ENCODE results near the gene XIRP1.
A peak's percentile ranks its signal among the peaks of the same experiment; 100 is the strongest.

Gene XIRP1

GRCh38 chr3:39191773-39192172 lies 622 bp downstream of the XIRP1 start:
- ATAC-seq (no peak), DNase-seq (no peak)
- H3K4me3 Mint-ChIP-seq: peak overlapping the region in 1 of 2 donors; percentile 2
- H3K27me3 Mint-ChIP-seq: no peaks in the 10 kb centered on the region
- H3K9me3 Mint-ChIP-seq: peaks cover 0 to 6% of the 10 kb centered on the region in 2 donors
- H3K27ac Mint-ChIP-seq: peak overlapping the region; percentile 63 to 87
- H3K4me1 Mint-ChIP-seq: peaks cover 42% of the 10 kb centered on the region

- ATAC-seq (no peak), DNase-seq (no peak)
- H3K9me3 Mint-ChIP-seq: peaks cover 0 to 6% of the 10 kb centered on the region in 2 donors
- no peaks in the 10 kb centered on the region for H3K27me3 Mint-ChIP-seq
- no peak overlapping the region for H3K4me3 Mint-ChIP-seq
- peaks cover 42% of the 10 kb centered on the region for H3K4me1 Mint-ChIP-seq
- no peak overlapping the region for H3K27ac Mint-ChIP-seq
Observed at GRCh38 chr3:39191111-39191510, 1.3 kb downstream of the XIRP1 start.

GRCh38 chr3:39190281-39191025 lies 1.9 kb downstream of the XIRP1 start:
- Mint-ChIP-seq H3K9me3 (peaks cover 0 to 6% of the 10 kb centered on the region in 2 donors), H3K4me1 (peaks cover 42% of the 10 kb centered on the region), H3K4me3 (no peak overlapping the region), H3K27ac (peak overlapping the region in 1 of 2 donors; percentile 59), H3K27me3 (no peaks in the 10 kb centered on the region)
- ATAC-seq: no peak
- no peak for DNase-seq

DNA sequence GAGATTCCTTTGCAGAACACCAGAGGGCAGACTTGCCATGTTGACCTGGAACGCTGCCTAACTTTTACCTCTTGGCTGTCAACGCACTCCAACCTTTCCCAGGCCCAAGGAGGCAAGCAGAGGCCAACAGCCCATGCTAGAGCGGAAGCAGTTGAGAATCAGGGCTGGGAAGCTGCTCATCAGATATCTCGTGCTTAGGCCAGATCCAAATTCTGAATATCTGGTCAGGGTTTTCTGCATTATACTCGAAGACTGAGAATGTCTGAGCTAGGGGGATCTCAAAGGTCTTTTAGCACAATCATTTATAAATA lies 2.5 kb downstream of the XIRP1 start:
- Mint-ChIP-seq H3K4me1 (peaks cover 42% of the 10 kb centered on the region), H3K27ac (no peak overlapping the region), H3K27me3 (no peaks in the 10 kb centered on the region), H3K9me3 (peaks cover 0 to 6% of the 10 kb centered on the region in 2 donors), H3K4me3 (no peak overlapping the region)
- ATAC-seq (no peak), DNase-seq (peak; percentile 45 to 47)

DNA sequence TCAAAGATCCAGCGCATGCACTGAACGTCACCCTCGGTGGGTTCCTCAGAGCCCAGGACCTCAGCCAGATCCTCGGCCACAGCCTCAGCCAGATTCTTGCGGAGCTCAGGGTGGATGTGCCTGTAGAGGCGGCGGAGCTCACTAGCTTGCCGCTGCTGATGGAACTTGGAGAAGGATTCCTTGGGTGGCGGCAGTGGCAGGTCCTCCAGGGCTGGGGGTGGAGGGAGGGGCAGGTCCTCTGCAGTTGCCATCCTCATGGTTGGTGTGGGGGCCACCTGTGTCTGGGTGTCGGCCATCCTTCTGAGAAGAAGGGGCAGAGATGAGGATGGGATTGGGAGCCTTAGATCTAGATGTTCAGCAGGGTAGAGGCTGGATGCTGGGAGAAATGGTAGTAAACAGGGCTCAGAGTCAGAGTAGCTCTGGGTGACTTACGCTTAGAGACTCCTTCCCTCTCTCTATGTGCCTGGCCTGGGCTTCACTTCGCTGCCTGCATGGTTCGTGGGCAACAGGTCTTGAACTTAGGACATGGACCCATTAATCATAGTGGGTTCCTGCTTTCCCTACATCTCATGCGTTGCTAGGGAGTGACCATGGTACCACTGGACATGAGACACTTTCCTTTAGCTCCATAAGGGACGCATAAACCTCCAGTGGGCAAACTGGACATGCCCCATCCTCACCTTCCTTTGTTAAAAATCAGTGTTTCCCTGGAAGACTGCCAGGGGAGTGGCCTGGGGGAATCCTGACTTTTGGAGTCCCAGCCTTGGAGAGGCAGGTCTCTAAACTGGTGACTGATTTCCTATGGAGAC lies 3.0 kb downstream of the XIRP1 start:
- H3K4me1 Mint-ChIP-seq: peaks cover 42% of the 10 kb centered on the region
- no peak for DNase-seq
- peak overlapping the region in 1 of 2 donors; percentile 60 for H3K27ac Mint-ChIP-seq
- ATAC-seq: no peak
- H3K4me3 Mint-ChIP-seq: no peak overlapping the region
- H3K27me3 Mint-ChIP-seq: no peaks in the 10 kb centered on the region
- peaks cover 0 to 6% of the 10 kb centered on the region in 2 donors for H3K9me3 Mint-ChIP-seq

GRCh38 chr3:39188271-39189149 lies 3.9 kb downstream of the XIRP1 start:
- Mint-ChIP-seq H3K27ac (peak overlapping the region in 1 of 2 donors; percentile 38), H3K4me3 (no peak overlapping the region), H3K27me3 (no peaks in the 10 kb centered on the region), H3K9me3 (peaks cover 0 to 6% of the 10 kb centered on the region in 2 donors), H3K4me1 (peaks cover 36% of the 10 kb centered on the region)
- no peak for DNase-seq
- ATAC-seq: no peak

DNA sequence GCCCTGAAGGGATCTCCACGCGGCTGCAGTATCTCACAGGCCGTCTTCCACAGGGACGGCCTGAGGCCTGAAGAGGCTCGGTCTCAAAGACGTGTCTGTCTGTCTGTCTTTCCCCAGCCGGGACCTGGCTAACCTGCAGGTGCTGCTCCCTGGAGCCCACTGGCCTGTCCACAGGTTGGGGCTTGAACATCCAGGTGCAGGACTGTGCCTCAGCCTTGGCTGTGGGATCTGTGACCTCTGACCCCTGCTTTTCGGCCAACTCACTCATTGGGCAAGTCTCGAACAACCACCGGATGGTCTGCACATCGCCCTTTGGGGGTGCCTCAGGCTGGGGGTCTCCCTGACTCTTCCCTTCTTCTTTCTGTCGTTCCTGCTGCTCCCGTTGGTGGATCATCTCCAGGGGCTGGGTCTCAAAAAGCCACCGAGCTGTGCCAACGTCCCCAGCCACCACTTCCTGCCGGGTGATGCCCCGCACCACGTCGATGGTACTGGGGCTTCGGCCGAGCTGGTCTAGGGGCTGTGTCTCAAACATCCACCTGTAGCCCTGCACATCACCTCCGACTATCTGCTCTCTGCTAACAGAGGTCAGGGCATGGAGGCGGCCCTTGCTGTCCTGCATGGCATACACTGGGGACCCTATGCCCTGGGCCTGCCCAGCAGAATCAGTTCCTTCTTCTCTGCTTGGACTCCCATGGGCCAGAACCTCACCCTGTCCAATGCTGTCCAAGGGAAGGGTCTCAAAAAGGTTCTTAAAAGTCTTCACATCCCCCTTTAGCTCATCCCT lies 4.8 kb downstream of the XIRP1 start:
- no peak for ATAC-seq
- Mint-ChIP-seq H3K4me1 (peaks cover 28% of the 10 kb centered on the region), H3K9me3 (no peaks in the 10 kb centered on the region), H3K27me3 (no peaks in the 10 kb centered on the region), H3K4me3 (no peak overlapping the region), H3K27ac (peak overlapping the region in 1 of 2 donors; percentile 80)
- no peak for DNase-seq

DNA sequence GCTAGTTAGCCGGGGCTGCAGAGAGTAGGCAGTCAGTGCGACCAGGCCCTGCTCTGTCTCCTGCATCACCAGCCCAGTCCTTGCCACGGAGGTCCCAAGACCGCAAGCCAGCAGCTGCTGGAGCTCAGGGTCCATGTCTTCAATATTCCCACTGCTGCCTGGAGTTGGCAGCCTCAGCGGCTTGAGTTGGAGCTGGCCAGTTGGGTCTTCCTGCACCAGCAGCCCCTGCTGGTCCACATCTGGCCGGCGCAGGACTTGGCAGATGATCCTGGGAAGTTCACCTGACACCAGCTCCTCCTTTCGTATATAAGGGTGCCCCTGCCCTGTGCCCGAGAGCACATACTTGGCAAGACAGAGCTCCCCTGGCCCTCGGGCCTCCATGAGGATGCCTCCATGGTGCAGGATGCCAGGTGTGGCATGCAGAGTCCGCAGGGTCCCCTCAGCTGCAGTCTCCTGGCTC lies 5.7 kb downstream of the XIRP1 start:
- Mint-ChIP-seq H3K4me3 (no peak overlapping the region), H3K27ac (no peak overlapping the region), H3K9me3 (no peaks in the 10 kb centered on the region), H3K27me3 (no peaks in the 10 kb centered on the region), H3K4me1 (peaks cover 20% of the 10 kb centered on the region)
- ATAC-seq (no peak), DNase-seq (no peak)

- DNase-seq (no peak), ATAC-seq (no peak)
- H3K9me3 Mint-ChIP-seq: no peaks in the 10 kb centered on the region
- H3K27me3 Mint-ChIP-seq: no peaks in the 10 kb centered on the region
- H3K27ac Mint-ChIP-seq: no peak overlapping the region
- H3K4me1 Mint-ChIP-seq: peaks cover 19% of the 10 kb centered on the region
- no peak overlapping the region for H3K4me3 Mint-ChIP-seq
Observed at GRCh38 chr3:39185959-39186691, 6.3 kb downstream of the XIRP1 start.

DNA sequence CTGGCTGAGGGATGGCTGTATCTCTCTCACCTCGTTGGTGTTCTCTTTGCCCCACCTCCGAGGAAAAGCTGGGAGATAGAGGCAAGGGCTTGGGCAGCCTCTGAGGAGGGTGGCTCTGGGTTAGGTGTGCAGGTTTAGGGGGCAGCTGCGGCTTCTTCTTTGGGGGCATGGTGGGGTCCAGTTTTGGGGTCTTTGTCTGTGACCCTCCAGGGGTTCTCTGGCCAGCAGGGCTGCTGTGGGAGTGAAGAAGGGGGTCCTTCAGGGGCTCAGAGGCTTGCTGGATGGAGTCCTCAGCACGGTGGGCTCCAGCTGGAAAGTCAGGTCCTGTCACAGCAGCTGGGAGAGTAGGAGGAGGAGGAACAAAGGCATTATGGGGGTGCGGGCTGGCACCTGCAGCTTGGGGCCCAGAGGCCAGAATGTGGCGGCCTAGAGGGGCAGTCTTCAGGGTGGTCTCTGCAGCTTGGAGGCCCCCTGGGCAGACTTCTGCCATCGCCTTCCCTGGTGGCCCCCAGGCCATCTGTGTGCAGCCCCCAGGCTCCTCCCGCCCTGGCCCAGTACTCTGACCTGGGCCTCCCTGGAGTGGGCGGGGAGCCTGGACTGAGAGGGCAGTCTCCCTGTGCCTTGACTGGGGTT lies 7.0 kb downstream of the XIRP1 start:
- peaks cover 17% of the 10 kb centered on the region for H3K4me1 Mint-ChIP-seq
- no peak overlapping the region for H3K4me3 Mint-ChIP-seq
- no peak overlapping the region for H3K27ac Mint-ChIP-seq
- no peak for DNase-seq
- ATAC-seq: no peak
- no peaks in the 10 kb centered on the region for H3K27me3 Mint-ChIP-seq
- H3K9me3 Mint-ChIP-seq: no peaks in the 10 kb centered on the region

DNA sequence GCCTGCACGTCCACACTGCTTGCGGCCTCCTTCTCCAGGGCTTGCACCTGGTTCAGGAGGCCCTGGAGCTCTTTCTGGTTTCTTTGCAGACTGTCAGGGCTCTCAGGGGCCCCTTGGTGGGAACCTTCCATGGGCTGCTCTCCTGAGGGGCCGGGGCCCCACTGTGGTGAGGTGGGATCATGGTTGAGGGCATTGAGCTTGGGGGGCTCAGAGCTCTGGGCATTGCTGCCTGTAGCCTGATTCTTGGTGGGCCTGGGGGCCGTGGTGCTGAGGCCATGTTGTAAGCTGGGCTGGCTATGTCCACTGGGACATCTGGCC lies 7.5 kb downstream of the XIRP1 start:
- DNase-seq: no peak
- H3K4me1 Mint-ChIP-seq: peaks cover 20% of the 10 kb centered on the region
- no peaks in the 10 kb centered on the region for H3K9me3 Mint-ChIP-seq
- no peaks in the 10 kb centered on the region for H3K27me3 Mint-ChIP-seq
- no peak overlapping the region for H3K27ac Mint-ChIP-seq
- no peak overlapping the region for H3K4me3 Mint-ChIP-seq
- ATAC-seq: no peak

DNA sequence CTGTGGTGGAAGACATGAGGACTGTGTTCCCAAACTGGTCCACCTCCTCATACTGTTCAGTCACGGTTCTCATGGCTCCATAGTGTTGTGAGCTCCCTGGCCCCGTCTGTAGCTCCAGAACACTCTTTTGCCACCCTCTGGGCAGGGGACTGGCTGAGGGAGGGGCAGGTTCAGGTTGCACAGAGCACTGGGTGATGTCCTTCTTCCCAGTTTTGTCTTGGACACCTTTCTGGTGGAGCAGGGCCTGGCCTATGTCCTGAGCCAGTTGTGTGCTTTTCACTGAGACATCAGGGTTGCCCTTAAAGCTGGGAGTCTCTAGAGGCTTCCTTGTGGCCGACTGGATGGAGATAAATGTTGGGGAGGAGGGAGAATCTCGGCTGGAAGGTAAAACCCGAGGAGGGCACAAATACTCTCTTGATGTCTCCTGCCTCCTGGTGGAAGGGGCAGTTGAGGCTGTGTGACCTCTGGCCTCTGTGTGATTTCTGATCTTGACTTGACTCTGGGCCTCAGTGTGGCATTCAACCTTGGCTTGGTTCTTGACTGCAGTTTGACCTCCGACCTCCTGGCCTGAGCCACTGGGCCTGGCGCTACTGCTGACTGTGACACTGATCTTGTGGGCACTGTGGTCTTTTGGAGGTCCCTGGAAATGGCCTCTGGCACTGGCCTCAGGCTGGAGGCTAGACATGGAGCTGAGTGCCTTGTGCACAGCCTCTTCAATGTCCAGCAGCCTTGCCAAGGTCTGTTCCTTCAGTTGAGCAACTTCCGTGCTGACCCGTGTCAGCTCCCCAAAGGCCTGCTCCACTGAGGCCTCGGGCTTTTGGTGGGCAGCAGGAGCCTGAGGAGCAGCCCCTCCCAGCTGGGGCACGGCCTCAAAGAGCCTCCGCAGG lies 8.1 kb downstream of the XIRP1 start:
- no peak for ATAC-seq

DNA sequence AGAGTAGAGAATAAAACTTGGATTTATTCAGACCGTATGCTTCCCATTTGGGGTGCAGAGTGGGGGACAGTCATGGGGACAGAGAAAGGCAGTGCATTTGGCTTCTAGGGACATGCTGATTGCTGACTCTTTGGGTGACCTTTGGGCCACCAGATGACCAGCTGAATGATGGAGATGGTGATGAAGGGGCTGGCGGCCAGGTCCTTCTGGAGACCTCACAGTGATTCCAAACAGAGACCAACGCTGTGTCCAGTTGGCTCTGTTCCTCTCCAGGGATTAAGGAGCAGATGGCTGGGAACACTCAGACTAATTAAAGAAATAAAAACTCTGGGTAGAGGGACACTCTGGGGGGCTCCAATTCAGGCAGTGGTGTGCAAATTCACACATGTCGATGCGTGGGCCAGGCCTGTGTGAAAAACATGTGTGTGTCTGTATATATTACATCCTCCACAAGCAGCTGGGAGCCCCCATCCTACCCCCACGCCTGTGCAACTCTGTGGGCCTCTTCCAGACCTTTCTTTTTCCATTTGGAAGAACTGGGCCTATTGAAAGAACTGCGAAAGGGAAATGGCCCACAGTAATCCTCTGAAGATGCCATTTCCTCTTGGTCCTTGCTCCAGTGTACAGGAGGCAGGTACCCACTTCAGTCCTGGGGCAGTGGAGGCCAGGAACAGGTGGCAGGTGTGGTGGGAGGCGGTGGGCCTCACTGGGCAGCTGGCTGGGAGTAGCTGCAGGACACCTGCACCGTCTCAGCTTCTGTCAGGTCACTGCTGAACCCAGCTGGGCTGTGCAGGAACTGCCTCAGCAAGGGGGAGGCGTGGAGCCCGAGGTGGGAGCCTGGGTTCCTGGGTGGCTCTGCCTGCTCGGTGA lies 8.9 kb downstream of the XIRP1 start:
- Mint-ChIP-seq H3K9me3 (no peaks in the 10 kb centered on the region), H3K4me1 (peaks cover 29% of the 10 kb centered on the region), H3K27ac (no peak overlapping the region), H3K4me3 (no peak overlapping the region), H3K27me3 (no peaks in the 10 kb centered on the region)
- ATAC-seq: no peak
- DNase-seq: no peak

More for the DNA sequence above, 8.1 kb downstream of the XIRP1 start:
- H3K9me3 Mint-ChIP-seq: no peaks in the 10 kb centered on the region
- no peak overlapping the region for H3K27ac Mint-ChIP-seq
- peaks cover 20% of the 10 kb centered on the region for H3K4me1 Mint-ChIP-seq
- no peak for DNase-seq
- no peak overlapping the region for H3K4me3 Mint-ChIP-seq
- no peaks in the 10 kb centered on the region for H3K27me3 Mint-ChIP-seq
